ENCODE results near the gene MS4A13.
A peak's percentile ranks its signal among the peaks of the same experiment; 100 is the strongest.

MS4A13 gene, protein sequence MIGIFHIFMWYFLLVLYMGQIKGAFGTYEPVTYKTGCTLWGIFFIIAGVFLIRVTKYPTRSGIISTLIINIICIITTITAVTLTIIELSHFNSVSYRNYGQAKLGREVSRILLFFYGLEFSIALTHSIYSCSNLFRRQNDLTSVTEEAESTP

DNA sequence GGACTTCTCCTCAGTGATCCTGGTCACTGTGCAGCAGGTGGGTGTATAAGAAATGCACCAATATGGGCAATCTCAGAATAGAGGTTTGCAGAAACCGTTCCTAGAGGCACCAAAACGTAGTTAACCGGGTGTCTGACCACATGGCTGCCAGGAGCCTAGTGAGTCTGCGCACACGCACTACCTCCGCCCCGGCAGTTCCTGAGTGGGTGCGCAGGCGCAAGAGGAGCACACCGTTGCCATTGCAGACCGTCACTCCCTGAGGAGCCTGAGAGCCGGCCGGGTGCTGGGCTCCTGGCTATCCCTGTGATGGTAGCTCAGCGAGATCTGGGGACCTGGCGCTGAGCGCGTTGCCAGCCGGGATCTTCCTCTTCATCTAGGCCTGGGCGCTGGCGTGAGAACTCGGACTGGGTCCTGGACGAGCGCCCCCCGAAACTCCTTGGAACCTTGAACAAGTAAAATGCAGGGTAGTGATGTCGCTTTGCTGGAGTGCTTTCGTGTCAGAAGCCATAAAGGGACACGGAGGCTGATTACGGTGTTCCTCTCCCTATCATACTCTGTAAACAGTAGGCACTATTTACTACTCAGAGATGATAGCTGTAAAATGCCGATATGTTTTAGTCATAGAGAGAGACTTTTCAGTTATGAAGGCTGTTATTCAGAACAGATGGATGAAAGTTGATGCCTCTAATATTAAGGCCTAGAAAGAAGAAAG lies at the start of gene MS4A13:
Gene MS4A13, plus strand, starts transcription at position 249 of the 712 bp plus-strand sequence. CDS start 2,692 bp downstream, outside the sequence.
- no peak within 1 kb of the TSS for H3K27ac ChIP-seq (ENCODE audit: low read length)
- no peak within 1 kb of the TSS for H3K9ac ChIP-seq (ENCODE audit: low read length)
- no peaks in the 10 kb centered on the region for H3K27me3 ChIP-seq (ENCODE audit: control insufficient read depth, insufficient read depth, low read length)
- no peaks in the 10 kb centered on the region for H3K9me3 ChIP-seq (ENCODE audit: control insufficient read depth, low read depth, low read length)
- no peaks in the 10 kb centered on the region for H3K4me1 ChIP-seq (ENCODE audit: control insufficient read depth, low read depth, low read length)
- no peaks in the 10 kb centered on the region for H3K36me3 ChIP-seq (ENCODE audit: control insufficient read depth, low read depth, low read length)
- H3K4me3 ChIP-seq (ENCODE audit: low read length): no peak within 1 kb of the TSS

DNA sequence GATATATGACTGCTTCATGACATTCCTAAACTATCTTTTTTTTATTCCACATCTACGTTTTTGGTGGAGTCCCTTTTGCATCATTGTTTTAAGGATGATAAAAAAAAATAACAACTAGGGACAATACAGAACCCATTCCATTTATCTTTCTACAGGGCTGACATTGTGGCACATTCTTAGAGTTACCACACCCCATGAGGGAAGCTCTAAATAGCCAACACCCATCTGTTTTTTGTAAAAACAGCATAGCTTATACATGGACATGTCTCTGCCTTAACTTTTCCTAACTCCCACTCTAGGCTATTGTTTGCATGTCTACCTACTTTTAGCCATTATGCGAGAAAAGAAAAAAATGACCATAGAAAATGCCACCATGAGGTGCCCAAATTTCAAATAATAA lies 46.4 kb upstream of the MS4A13 start:
- Histone ChIP-seq H3K4me3 (ENCODE audit: low read length) (no peak overlapping the region), H3K9me3 (ENCODE audit: control insufficient read depth, low read depth, low read length) (no peaks in the 10 kb centered on the region), H3K36me3 (ENCODE audit: control insufficient read depth, low read depth, low read length) (no peaks in the 10 kb centered on the region), H3K27ac (ENCODE audit: low read length) (no peak overlapping the region), H3K27me3 (ENCODE audit: control insufficient read depth, insufficient read depth, low read length) (no peaks in the 10 kb centered on the region), H3K4me1 (ENCODE audit: control insufficient read depth, low read depth, low read length) (no peaks in the 10 kb centered on the region), H3K9ac (ENCODE audit: low read length) (no peak overlapping the region)

DNA sequence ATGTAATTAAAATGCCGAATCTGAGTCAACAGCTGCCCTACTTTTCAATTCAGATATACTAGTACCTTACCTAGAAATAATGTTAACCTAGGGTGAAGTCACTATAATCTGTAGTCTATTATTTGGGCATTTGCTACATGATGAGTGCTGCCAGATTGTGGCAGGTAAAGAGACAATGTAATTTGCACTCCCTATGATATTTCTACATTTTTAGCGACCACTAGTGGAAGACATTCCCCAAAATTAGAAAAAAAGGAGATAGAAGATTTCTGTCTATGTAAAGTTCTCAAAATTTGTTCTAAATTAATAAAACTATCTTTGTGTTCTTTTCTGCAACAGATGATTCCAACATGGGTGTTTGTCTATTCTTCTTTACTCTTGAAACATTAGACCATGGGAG lies 45.5 kb upstream of the MS4A13 start:
- H3K9ac ChIP-seq (ENCODE audit: low read length): no peak overlapping the region
- H3K27ac ChIP-seq (ENCODE audit: low read length): no peak overlapping the region

DNA sequence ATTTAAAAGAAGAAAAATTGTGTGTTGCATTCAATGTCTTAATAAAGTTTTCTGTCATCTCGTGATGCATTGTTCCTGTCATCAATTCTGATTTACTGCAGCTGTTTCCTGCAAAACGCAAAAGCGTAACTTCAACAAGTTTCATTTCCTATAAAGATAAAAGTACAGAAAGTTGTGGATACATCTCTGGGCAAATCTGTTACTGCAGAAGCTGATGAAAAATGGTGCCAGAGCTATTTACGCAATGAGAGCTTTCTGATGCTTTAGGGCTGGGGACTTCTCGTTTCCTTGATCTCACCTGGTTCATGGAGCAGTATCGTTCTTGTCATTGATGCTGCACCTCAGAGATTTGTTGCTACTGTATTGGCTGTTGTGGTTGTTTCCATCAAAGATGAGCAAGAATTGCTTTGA lies 38.2 kb upstream of the MS4A13 start:
- H3K4me1 ChIP-seq (ENCODE audit: control insufficient read depth, low read depth, low read length): no peaks in the 10 kb centered on the region
- no peaks in the 10 kb centered on the region for H3K27me3 ChIP-seq (ENCODE audit: control insufficient read depth, insufficient read depth, low read length)
- H3K9ac ChIP-seq (ENCODE audit: low read length): no peak overlapping the region
- no peak overlapping the region for H3K4me3 ChIP-seq (ENCODE audit: low read length)
- H3K27ac ChIP-seq (ENCODE audit: low read length): no peak overlapping the region
- no peaks in the 10 kb centered on the region for H3K9me3 ChIP-seq (ENCODE audit: control insufficient read depth, low read depth, low read length)
- no peaks in the 10 kb centered on the region for H3K36me3 ChIP-seq (ENCODE audit: control insufficient read depth, low read depth, low read length)

More for the DNA sequence above, 45.5 kb upstream of the MS4A13 start:
- Histone ChIP-seq H3K27me3 (ENCODE audit: control insufficient read depth, insufficient read depth, low read length) (no peaks in the 10 kb centered on the region), H3K4me1 (ENCODE audit: control insufficient read depth, low read depth, low read length) (no peaks in the 10 kb centered on the region), H3K9me3 (ENCODE audit: control insufficient read depth, low read depth, low read length) (no peaks in the 10 kb centered on the region), H3K36me3 (ENCODE audit: control insufficient read depth, low read depth, low read length) (no peaks in the 10 kb centered on the region), H3K4me3 (ENCODE audit: low read length) (no peak overlapping the region)

DNA sequence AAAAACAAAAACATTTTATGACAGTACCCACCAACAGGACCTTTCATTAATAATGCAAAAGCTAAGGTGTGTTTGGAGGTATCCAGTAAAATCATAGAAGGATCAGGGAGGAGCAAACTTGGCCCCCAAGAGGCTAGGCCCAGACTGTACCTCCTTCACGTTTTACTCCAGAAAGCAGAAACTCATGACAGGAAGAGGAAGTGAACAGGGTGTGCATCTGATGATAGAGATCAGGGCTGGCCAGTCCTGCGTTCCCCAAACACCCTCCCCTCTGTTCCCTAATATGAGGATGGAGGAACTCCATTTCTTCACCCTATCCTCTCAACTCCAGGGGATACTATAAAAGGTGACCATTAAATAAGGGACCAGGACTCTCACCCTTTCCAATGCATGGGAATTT lies 32.8 kb upstream of the MS4A13 start:
- Histone ChIP-seq H3K27me3 (ENCODE audit: control insufficient read depth, insufficient read depth, low read length) (no peaks in the 10 kb centered on the region), H3K9me3 (ENCODE audit: control insufficient read depth, low read depth, low read length) (no peaks in the 10 kb centered on the region), H3K9ac (ENCODE audit: low read length) (no peak overlapping the region), H3K4me1 (ENCODE audit: control insufficient read depth, low read depth, low read length) (no peaks in the 10 kb centered on the region), H3K36me3 (ENCODE audit: control insufficient read depth, low read depth, low read length) (no peaks in the 10 kb centered on the region), H3K4me3 (ENCODE audit: low read length) (no peak overlapping the region), H3K27ac (ENCODE audit: low read length) (no peak overlapping the region)

DNA sequence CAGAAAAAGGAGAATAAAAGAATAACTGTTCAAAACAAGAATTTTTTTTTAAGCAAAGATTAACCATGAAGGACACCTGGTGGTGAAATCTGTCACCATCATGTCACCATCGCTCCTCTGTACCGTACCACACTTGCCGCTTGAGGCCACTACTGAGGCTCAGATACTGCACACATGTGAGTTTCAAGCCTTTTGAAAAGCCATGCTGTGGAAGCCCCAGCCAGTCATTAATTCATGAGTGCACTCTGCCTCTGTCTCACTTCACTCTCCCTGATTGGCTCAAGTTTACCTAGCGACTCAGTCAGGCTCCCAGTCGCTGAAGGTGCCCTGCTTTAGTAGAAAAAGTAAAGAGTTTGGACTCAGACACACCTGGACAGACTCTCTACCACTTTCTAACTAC lies 29.2 kb upstream of the MS4A13 start:
- H3K4me1 ChIP-seq (ENCODE audit: control insufficient read depth, low read depth, low read length): no peaks in the 10 kb centered on the region
- H3K9ac ChIP-seq (ENCODE audit: low read length): no peak overlapping the region

DNA sequence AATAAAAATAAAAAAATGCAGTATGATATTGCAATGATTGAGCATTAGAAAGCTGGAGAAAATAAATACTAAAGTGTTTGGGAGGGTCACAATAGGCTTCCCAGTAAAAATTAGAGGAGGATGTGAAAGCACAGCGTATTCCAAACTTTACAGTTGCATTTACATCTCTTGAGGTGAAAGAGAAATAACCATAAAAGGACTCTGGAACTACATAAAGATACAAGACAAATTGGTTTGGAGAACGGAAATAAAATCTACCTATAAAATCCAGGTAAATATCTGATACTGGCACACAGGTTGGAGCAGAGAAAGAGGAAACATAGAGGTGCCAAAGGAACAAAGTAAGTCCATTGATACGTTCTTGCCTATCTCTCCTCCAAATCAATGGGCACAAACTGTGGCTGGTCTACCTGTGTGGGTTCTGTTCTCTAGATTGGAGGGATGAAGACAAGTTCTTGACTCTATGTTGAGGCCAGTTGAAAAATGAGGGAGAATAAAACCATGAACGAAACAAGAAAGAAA lies 22.6 kb upstream of the MS4A13 start, which contains the start of gene MS4A12:
Gene MS4A12, plus strand, starts transcription at position 291 of the 522 bp plus-strand sequence. CDS start 4,541 bp downstream, outside the sequence.
- H3K9ac ChIP-seq (ENCODE audit: low read length): no peak within 1 kb of the TSS
- no peak within 1 kb of the TSS for H3K27ac ChIP-seq (ENCODE audit: low read length)
- H3K9me3 ChIP-seq (ENCODE audit: control insufficient read depth, low read depth, low read length): no peaks in the 10 kb centered on the region
- H3K27me3 ChIP-seq (ENCODE audit: control insufficient read depth, insufficient read depth, low read length): no peaks in the 10 kb centered on the region
- H3K36me3 ChIP-seq (ENCODE audit: control insufficient read depth, low read depth, low read length): no peaks in the 10 kb centered on the region
- no peak within 1 kb of the TSS for H3K4me3 ChIP-seq (ENCODE audit: low read length)
- H3K4me1 ChIP-seq (ENCODE audit: control insufficient read depth, low read depth, low read length): peaks cover 2% of the 10 kb centered on the region

More for the DNA sequence above, 29.2 kb upstream of the MS4A13 start:
- no peaks in the 10 kb centered on the region for H3K9me3 ChIP-seq (ENCODE audit: control insufficient read depth, low read depth, low read length)
- H3K27me3 ChIP-seq (ENCODE audit: control insufficient read depth, insufficient read depth, low read length): no peaks in the 10 kb centered on the region
- H3K4me3 ChIP-seq (ENCODE audit: low read length): no peak overlapping the region
- no peak overlapping the region for H3K27ac ChIP-seq (ENCODE audit: low read length)
- H3K36me3 ChIP-seq (ENCODE audit: control insufficient read depth, low read depth, low read length): no peaks in the 10 kb centered on the region

DNA sequence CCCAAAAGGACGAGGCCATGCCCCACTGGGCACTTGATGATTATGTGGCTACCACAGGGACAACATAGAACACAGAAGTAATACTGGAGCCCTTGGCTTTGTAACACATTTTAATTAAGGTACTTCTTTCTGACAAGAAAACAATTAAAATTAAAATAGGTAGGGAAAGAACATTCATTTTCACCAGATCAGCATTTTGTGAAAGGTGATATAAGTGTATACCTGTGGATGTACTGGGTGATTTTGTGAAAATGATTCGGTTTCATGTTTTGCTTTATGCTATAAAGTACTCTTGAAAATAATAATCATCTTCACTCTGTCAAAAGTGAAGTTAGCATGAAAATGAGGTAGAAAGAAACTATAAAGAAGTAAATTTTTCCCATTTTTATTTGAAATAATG lies 21.7 kb upstream of the MS4A13 start:
- Histone ChIP-seq H3K4me3 (ENCODE audit: low read length) (no peak overlapping the region), H3K27me3 (ENCODE audit: control insufficient read depth, insufficient read depth, low read length) (no peaks in the 10 kb centered on the region), H3K4me1 (ENCODE audit: control insufficient read depth, low read depth, low read length) (peaks cover 10% of the 10 kb centered on the region), H3K27ac (ENCODE audit: low read length) (no peak overlapping the region), H3K9ac (ENCODE audit: low read length) (no peak overlapping the region), H3K9me3 (ENCODE audit: control insufficient read depth, low read depth, low read length) (no peaks in the 10 kb centered on the region), H3K36me3 (ENCODE audit: control insufficient read depth, low read depth, low read length) (no peaks in the 10 kb centered on the region)

DNA sequence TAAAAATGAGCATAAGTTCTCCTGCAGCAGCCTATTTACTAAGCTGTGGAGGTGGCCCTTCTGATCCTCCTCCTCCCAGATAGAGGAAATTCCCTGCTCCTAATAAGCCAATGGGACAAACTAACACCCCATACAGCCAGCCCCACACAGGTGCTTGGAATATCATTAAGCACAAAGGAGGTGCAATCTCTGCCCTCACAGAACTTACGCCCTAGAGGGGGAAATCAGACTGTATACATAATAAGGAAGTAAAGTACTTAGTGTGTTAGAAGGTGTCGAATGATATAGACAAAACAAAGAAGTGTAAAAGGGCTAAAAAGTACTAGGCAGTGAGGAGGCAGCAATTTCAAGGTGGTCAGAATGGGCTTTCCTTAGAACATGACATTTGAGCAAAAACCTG lies 16.8 kb upstream of the MS4A13 start:
- Histone ChIP-seq H3K27me3 (ENCODE audit: control insufficient read depth, insufficient read depth, low read length) (no peaks in the 10 kb centered on the region), H3K9me3 (ENCODE audit: control insufficient read depth, low read depth, low read length) (no peaks in the 10 kb centered on the region), H3K36me3 (ENCODE audit: control insufficient read depth, low read depth, low read length) (no peaks in the 10 kb centered on the region), H3K4me1 (ENCODE audit: control insufficient read depth, low read depth, low read length) (peaks cover 30% of the 10 kb centered on the region), H3K9ac (ENCODE audit: low read length) (no peak overlapping the region), H3K27ac (ENCODE audit: low read length) (no peak overlapping the region), H3K4me3 (ENCODE audit: low read length) (no peak overlapping the region)

DNA sequence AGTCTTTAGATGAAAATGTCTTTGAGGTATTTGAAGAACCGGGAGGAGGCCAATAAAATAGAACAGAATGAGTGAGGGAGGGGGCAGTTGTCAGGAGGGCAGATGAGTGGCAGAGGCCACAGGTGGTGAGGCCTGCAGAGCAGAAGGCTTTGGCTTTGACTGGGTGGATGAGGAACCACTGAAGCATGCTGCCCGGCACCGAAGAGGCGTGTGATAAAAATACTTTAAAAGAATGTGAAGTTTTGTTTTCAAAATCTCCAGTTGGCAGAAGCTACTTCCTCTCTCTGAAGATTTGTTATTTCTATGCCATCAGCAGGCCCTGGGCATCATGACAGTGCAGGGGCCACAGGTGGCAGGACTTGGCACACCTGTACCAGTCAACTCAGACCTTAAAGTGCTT lies 16.3 kb upstream of the MS4A13 start:
- H3K9ac ChIP-seq (ENCODE audit: low read length): no peak overlapping the region
- H3K9me3 ChIP-seq (ENCODE audit: control insufficient read depth, low read depth, low read length): no peaks in the 10 kb centered on the region
- no peaks in the 10 kb centered on the region for H3K27me3 ChIP-seq (ENCODE audit: control insufficient read depth, insufficient read depth, low read length)
- no peaks in the 10 kb centered on the region for H3K36me3 ChIP-seq (ENCODE audit: control insufficient read depth, low read depth, low read length)
- H3K4me3 ChIP-seq (ENCODE audit: low read length): no peak overlapping the region
- H3K27ac ChIP-seq (ENCODE audit: low read length): no peak overlapping the region
- peaks cover 30% of the 10 kb centered on the region for H3K4me1 ChIP-seq (ENCODE audit: control insufficient read depth, low read depth, low read length)

DNA sequence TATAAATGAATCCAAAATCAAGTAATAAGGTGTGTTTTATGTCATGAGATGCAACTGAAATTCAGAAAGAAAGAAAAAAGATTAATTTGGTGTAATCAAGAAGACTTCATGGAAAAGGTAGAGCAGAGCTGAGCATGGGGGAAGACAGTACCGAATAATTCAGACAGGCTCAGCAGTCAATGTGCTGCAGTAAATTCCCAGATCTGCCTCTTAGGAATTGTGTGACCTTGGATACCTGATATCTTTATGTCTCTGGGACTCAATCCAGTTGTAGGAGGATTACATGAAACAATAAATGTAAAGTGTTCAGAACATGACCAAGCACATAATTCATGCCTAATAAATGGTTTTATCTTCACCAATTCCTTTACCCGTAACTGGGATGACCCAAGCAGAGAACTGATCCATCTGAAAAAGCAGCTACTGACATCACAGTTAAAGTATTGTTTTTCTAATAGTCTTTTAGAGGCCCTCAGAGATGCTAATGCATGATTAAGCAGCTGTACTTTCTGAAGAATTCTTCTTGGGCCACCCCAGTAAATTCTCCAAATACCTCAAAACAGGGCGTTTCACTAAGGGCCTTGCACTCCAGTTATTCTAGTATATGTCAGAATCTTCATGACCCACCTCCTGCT lies 14.8 kb upstream of the MS4A13 start:
- Histone ChIP-seq H3K4me1 (ENCODE audit: control insufficient read depth, low read depth, low read length) (peaks cover 28% of the 10 kb centered on the region), H3K36me3 (ENCODE audit: control insufficient read depth, low read depth, low read length) (no peaks in the 10 kb centered on the region), H3K27me3 (ENCODE audit: control insufficient read depth, insufficient read depth, low read length) (no peaks in the 10 kb centered on the region), H3K4me3 (ENCODE audit: low read length) (peak overlapping the region; percentile 23), H3K9ac (ENCODE audit: low read length) (no peak overlapping the region), H3K9me3 (ENCODE audit: control insufficient read depth, low read depth, low read length) (no peaks in the 10 kb centered on the region), H3K27ac (ENCODE audit: low read length) (peak overlapping the region; percentile 70)

Data from iPS-18a (cell line).